ACC112 (cell line): Measurements from ENCODE around the gene CTDP1.
"Not testable (repeated sequence)": the region's sequence is repeated elsewhere in the genome, so short reads cannot be mapped to it uniquely, and the experiment has no call there.

Experiments used
- H2AFZ ChIP-seq: fragments of 200-600 bp; sonication (generic); one replicate; pipeline ENCODE4 v1.6.0; 2017; ENCODE audit warnings: antibody characterized with exemption, low read length; ENCODE audit not compliant: unreplicated experiment
- H3K27ac ChIP-seq: fragments of 200-600 bp; sonication (generic); 2 replicates; pipeline ENCODE4 v1.5.1; 2014; ENCODE audit warnings: low read depth, mild to moderate bottlenecking, antibody characterized with exemption, low read length, moderate library complexity
- H3K27me3 ChIP-seq: fragments of 200-600 bp; sonication (generic); 2 replicates; pipeline ENCODE4 v1.6.1; 2014; ENCODE audit warnings: mild to moderate bottlenecking, antibody characterized with exemption, low read length, moderate library complexity, mixed read lengths; ENCODE audit not compliant: insufficient read depth
- H3K36me3 ChIP-seq: fragments of 200-600 bp; sonication (generic); 2 replicates; pipeline ENCODE4 v1.6.1; 2016; ENCODE audit warnings: mild to moderate bottlenecking, antibody characterized with exemption, low read length, moderate library complexity, mixed read lengths; ENCODE audit not compliant: insufficient read depth
- H3K4me1 ChIP-seq: fragments of 200-600 bp; sonication (generic); one replicate; pipeline ENCODE4 v1.6.1; 2016; ENCODE audit warnings: low read length, mixed read lengths; ENCODE audit not compliant: insufficient read depth, unreplicated experiment, control insufficient read depth
- H3K4me3 ChIP-seq: fragments of 200-600 bp; sonication (generic); 2 replicates; pipeline ENCODE4 v1.5.1; 2014; ENCODE audit warnings: mild to moderate bottlenecking, low read depth, low read length
- H3K79me2 ChIP-seq: fragments of 200-600 bp; sonication (generic); one replicate; pipeline ENCODE4 v1.6.0; 2016; ENCODE audit warnings: low read length; ENCODE audit not compliant: control insufficient read depth, unreplicated experiment, insufficient read depth

CTDP1 gene

GRCh38 chr18:79746730-79747129, 67.1 kb downstream of the CTDP1 start:
- H2AFZ ChIP-seq, result no peak overlapping the region
- H3K27ac ChIP-seq, result no peak overlapping the region
- H3K36me3 ChIP-seq, result peaks cover 21% of the 10 kb centered on the region; the same call in 1 of the 2 replicates
- H3K79me2 ChIP-seq, result no peaks in the 10 kb centered on the region
- H3K4me1 ChIP-seq, result no peaks in the 10 kb centered on the region
- no peaks in the 10 kb centered on the region for H3K27me3 ChIP-seq
- H3K4me3 ChIP-seq, result no peak overlapping the region

DNA sequence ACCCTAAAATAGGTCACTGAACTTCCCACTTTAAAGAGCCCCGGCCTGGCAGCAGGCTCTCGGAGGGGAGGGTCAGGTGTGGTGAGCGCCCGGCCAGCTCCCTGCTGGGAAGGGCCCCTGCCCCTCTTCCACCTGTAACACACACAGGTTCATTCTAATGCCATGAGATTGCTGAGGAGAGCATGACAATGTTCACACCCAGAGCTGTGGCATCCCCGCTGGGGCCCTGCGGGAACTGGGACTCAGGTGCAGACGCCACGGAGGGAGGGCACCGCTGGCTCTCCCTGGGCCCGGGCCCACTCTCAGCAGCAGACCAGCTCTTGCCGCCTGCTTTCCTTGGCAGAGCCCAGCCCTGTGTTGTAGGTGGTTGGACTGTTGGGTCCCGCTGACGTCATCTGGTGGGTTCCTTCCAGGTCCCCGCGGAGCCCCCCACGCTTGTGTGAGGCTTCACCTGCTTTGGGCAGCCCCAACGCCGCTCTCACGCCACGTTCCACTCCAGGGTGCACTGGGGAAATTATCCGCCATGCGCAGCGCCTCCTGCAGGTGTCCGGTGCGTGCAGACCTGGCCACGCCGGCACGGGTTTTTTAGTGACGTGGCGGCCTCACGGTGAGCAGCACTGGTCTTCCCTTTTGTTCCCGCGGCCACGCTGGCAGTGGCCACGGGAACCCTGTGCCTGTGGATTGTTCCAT, 67.7 kb downstream of the CTDP1 start:
- Histone ChIP-seq H3K4me3 (no peak overlapping the region), H3K4me1 (no peaks in the 10 kb centered on the region), H3K79me2 (no peaks in the 10 kb centered on the region), H3K27me3 (no peaks in the 10 kb centered on the region), H2AFZ (no peak overlapping the region), H3K36me3 (peaks cover 20% of the 10 kb centered on the region; the same call in 1 of the 2 replicates), H3K27ac (no peak overlapping the region)

- peaks cover 16% of the 10 kb centered on the region; the same call in 1 of the 2 replicates for H3K36me3 ChIP-seq
- no peak overlapping the region for H2AFZ ChIP-seq
- H3K79me2 ChIP-seq, result no peaks in the 10 kb centered on the region
- H3K27ac ChIP-seq, result no peak overlapping the region
- no peaks in the 10 kb centered on the region for H3K4me1 ChIP-seq
- H3K4me3 ChIP-seq, result no peak overlapping the region
- H3K27me3 ChIP-seq, result no peaks in the 10 kb centered on the region
Measured at GRCh38 chr18:79748321-79749180, 68.9 kb downstream of the CTDP1 start.

DNA sequence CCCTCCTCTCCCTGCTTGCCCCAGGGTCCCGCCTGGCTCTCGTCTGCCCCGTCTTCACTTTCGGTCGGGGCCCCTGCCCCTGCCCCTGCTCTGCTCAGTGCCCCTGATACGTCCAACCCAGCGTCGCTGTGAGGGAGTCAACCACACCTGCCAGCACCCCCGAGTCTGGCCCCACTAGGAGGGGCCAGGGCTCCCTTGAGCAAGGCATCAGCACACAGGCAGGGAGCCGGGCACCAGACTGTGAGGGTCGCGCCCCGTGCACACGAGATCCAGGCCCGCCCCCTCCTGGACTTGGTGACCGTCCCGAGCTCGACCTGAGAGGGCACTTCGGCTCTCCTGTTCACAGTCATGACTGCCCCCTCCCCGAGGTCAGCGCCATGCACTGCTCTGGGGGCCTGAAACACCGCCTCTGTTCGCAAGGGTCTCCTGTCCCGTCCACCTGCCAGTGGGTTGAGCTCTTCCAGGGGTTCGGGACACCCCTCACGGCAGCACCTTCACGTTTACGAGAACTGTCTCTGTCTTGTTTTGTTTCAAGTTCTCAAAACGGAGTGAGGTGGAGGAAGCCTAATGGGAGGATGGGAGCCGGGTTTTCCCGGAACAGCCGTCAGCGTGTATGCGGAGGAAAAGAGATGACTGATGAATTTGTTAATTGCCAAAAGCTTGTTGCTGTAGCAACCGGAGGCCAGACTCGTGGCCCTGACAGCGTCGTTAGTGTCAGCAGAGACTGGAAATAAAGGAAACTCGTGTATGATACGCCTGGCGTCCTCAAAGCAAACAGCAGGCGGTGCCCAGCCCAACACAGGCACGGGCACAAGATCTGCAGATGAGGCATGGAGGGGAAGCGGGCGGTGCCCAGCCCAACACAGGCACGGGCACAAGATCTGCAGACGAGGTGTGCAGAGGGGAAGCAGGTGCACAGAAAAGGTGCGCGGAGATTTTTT, 69.9 kb downstream of the CTDP1 start:
- H3K27me3 ChIP-seq, result no peaks in the 10 kb centered on the region

GRCh38 chr18:79750980-79751571, 71.5 kb downstream of the CTDP1 start:
- Histone ChIP-seq H2AFZ (no peak overlapping the region), H3K36me3 (peaks cover 35% of the 10 kb centered on the region; the same call in 1 of the 2 replicates), H3K27ac (no peak overlapping the region), H3K4me3 (no peak overlapping the region), H3K79me2 (no peaks in the 10 kb centered on the region), H3K4me1 (no peaks in the 10 kb centered on the region), H3K27me3 (no peaks in the 10 kb centered on the region)

More for the DNA sequence above, 69.9 kb downstream of the CTDP1 start:
- peaks cover 26% of the 10 kb centered on the region; the same call in 1 of the 2 replicates for H3K36me3 ChIP-seq
- H3K4me3 ChIP-seq, result no peak overlapping the region
- H3K4me1 ChIP-seq, result no peaks in the 10 kb centered on the region
- no peaks in the 10 kb centered on the region for H3K79me2 ChIP-seq
- no peak overlapping the region for H3K27ac ChIP-seq
- H2AFZ ChIP-seq, result no peak overlapping the region

DNA sequence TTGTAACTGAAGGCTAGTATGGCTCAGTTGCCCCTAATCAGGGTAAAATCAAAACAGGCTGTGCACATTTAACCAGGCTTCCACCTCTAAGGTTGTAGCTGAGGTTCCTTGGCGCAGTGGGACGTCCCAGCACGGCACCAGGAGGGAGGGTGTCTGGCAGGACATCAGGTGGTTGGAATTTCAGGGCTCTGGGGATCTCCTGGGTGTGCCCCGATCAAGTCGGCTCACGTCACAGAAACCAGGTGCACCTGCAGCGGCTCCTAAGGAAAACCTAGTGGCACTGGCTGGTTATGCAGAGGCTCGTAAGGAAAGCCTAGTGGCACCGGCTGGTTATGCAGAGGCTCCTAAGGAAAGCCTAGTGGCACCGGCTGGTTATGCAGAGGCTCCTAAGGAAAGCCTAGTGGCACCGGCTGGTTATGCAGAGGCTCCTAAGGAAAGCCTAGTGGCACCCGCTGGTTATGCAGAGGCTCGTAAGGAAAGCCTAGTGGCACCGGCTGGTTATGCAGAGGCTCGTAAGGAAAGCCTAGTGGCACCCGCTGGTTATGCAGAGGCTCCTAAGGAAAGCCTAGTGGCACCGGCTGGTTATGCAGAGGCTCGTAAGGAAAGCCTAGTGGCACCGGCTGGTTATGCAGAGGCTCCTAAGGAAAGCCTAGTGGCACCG, 72.4 kb downstream of the CTDP1 start:
- not testable (repeated sequence) for H3K27ac ChIP-seq, H3K79me2 ChIP-seq

DNA sequence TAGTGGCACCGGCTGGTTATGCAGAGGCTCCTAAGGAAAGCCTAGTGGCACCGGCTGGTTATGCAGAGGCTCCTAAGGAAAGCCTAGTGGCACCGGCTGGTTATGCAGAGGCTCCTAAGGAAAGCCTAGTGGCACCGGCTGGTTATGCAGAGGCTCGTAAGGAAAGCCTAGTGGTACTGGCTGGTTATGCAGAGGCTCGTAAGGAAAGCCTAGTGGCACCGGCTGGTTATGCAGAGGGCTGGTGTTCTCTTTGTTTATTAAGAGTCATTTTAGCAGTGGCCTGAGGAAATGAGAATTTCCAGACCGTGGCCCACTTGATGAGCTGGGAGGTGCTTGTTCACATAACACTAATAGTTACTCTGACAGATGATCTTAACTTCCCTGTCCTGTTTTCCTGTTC, 73.3 kb downstream of the CTDP1 start:
- H3K27ac ChIP-seq, H3K4me3 ChIP-seq, H3K79me2 ChIP-seq, H2AFZ ChIP-seq, H3K27me3 ChIP-seq, H3K4me1 ChIP-seq: not testable (repeated sequence)
- peaks cover 25% of the 10 kb centered on the region; the same call in 1 of the 2 replicates for H3K36me3 ChIP-seq

More for the DNA sequence above, 72.4 kb downstream of the CTDP1 start:
- H2AFZ ChIP-seq, H3K4me3 ChIP-seq, H3K4me1 ChIP-seq, H3K27me3 ChIP-seq: not testable (repeated sequence)
- H3K36me3 ChIP-seq, result peaks cover 31% of the 10 kb centered on the region; the same call in 1 of the 2 replicates

DNA sequence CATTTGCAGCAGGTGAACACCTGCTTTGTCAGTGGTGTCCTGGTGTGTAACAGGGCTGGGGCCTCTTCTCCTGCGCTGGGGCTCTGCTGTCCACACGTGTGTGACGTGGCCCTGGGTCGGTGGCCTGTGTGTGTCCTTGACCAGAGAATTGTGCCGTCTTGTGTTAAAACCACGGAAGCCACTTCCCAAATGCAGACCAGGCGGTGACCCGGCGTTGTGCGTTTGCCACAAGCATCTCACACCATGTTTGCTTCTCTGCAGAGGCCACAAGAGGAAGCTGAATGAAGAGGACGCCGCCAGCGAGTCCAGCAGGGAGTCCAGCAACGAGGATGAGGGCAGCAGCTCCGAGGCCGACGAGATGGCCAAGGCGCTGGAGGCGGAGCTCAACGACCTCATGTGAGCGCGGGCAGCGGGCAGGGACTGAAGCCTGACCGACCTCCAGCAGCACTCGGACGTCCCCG, 73.8 kb downstream of the CTDP1 start:
- H3K27me3 ChIP-seq, result no peaks in the 10 kb centered on the region
- H2AFZ ChIP-seq, result no peak overlapping the region
- no peaks in the 10 kb centered on the region for H3K4me1 ChIP-seq
- H3K4me3 ChIP-seq, result no peak overlapping the region
- peaks cover 25% of the 10 kb centered on the region; the same call in 1 of the 2 replicates for H3K36me3 ChIP-seq
- no peak overlapping the region for H3K27ac ChIP-seq
- H3K79me2 ChIP-seq, result no peaks in the 10 kb centered on the region

DNA sequence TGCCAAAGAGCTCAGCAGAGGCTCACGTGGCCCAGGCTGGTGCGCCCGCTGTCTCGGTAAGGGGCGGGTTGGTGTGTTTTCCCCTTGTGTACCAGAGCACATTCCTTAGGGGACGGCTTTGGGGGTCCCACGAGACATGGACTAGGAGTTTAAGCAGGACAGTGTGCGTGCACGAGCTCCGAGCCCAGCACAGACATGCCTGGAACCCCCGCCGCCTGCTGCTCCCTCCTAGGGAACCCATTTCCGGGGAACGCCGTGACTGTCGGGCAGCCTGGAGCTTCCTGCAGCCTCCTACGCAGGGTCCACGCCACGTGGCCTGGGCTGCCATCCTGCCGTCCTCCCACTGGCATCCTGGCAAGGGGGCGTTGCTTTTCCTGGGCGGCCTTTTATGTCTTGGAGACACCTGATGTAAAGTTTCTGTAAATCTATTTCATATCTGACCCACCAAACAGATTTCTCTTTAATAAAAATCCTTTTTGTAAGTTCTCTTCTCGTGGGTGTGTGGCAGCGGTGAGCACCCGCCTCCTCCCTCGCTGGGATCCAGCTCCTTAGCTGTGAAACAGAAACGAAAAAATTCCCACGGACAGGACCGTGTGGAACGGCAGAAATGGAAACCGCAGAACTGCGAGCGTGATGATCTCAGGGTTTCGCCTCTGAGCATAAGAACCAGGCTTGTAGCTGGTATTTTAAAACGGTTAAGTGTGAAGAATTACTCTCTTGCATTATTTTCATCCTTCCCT, 74.6 kb downstream of the CTDP1 start:
- Histone ChIP-seq H3K79me2 (no peaks in the 10 kb centered on the region), H3K27ac (no peak overlapping the region), H3K4me1 (no peaks in the 10 kb centered on the region), H3K27me3 (no peaks in the 10 kb centered on the region), H3K4me3 (no peak overlapping the region), H3K36me3 (peaks cover 25% of the 10 kb centered on the region; the same call in 1 of the 2 replicates), H2AFZ (no peak overlapping the region)
